HepG2 (cell line): ENCODE results near the gene WFDC5.

Experiments
- CTCF ChIP-seq: sonication (generic); formaldehyde crosslinking; IDR thresholded peaks from 2 replicates; pipeline ENCODE4 v1.5.0; 2020; ENCODE audit warnings: mild to moderate bottlenecking, missing genetic modification reagents, moderate library complexity
- FOXA3 ChIP-seq: IDR thresholded peaks from 2 replicates; pipeline ENCODE4 v1.6.1; 2016; ENCODE audit warnings: missing genetic modification reagents, missing compliant biosample characterization
- KDM4B ChIP-seq: sonication (generic); formaldehyde crosslinking; IDR thresholded peaks from 2 replicates; pipeline ENCODE4 v1.4.0; 2020; ENCODE audit warnings: missing genetic modification reagents
- PBX3 ChIP-seq: sonication (generic); formaldehyde crosslinking; IDR thresholded peaks from 2 replicates; pipeline ENCODE4 v1.8.1; 2023; ENCODE audit warnings: missing genetic modification reagents, inconsistent platforms, borderline replicate concordance
- RAD21 ChIP-seq: fragments of 450-650 bp; formaldehyde crosslinking; IDR thresholded peaks from 2 replicates; pipeline ENCODE4 v1.5.0; 2020; ENCODE audit warnings: mild to moderate bottlenecking
- ZNF20 ChIP-seq: sonication (generic); formaldehyde crosslinking; IDR thresholded peaks from 2 replicates; pipeline ENCODE4 v1.4.0; 2020; ENCODE audit warnings: mild to moderate bottlenecking, moderate library complexity, missing genetic modification reagents
- ZNF274 ChIP-seq: sonication (generic); formaldehyde crosslinking; IDR thresholded peaks from 2 replicates; pipeline ENCODE4 v1.5.1; 2020; ENCODE audit warnings: mild to moderate bottlenecking, missing genetic modification reagents
- ZNF407 ChIP-seq: sonication (generic); formaldehyde crosslinking; IDR thresholded peaks from one replicate; pipeline ENCODE4 v1.5.1; 2020; ENCODE audit warnings: mild to moderate bottlenecking, missing genetic modification reagents; ENCODE audit errors: not compliant biosample characterization

GRCh38 chr20:45154183-45154582 lies 39.2 kb upstream of the WFDC5 start:
- TF ChIP-seq ZNF274 (CRISPR knock-in tag) = no peak
- TF ChIP-seq CTCF (CRISPR knock-in tag) = peak; percentile 46
- TF ChIP-seq ZNF407 (CRISPR knock-in tag) = no peak
- TF ChIP-seq RAD21 = no peak
- TF ChIP-seq PBX3 = no peak
- TF ChIP-seq ZNF20 (CRISPR knock-in tag) = no peak
- no peak for TF ChIP-seq FOXA3 (CRISPR knock-in tag)
- no peak for TF ChIP-seq KDM4B (CRISPR knock-in tag)
